AG04449 (cell line): Measurements from ENCODE around the gene ARL6IP6.
A peak's percentile ranks its signal among the peaks of the same experiment; 100 is the strongest.
"Not testable (repeated sequence)": the region's sequence is repeated elsewhere in the genome, so short reads cannot be mapped to it uniquely, and the experiment has no call there.

Source experiments
- CTCF ChIA-PET: fragments of 350-600 bp; formaldehyde crosslinking; extraction: SDS; loops from one replicate; lab custom pipeline; 2021; ENCODE audit warnings: antibody characterized with exemption; lab: Yijun Ruan, JAX
- POLR2A ChIA-PET: fragments of 400-600, 350-600 bp; formaldehyde crosslinking; extraction: SDS; loops from one replicate; lab custom pipeline; 2020; ENCODE audit warnings: antibody characterized with exemption, inconsistent platforms; lab: Yijun Ruan, JAX
- DNase-seq: peaks from one replicate; pipeline ENCODE4 v3.0.0-alpha.2; 2010; ENCODE audit warnings: low read depth, low spot score
- H3K4me3 ChIP-seq: 2 replicates; pipeline ENCODE4 v1.5.1; 2011; ENCODE audit warnings: low read depth, mild to moderate bottlenecking, control low read depth, low read length
- CTCF ChIP-seq: IDR thresholded peaks from one replicate; pipeline ENCODE4 v1.5.1; 2011; ENCODE audit warnings: mild to moderate bottlenecking, moderate library complexity, low read length, control low read depth, inconsistent platforms; ENCODE audit not compliant: insufficient read depth; ENCODE audit errors: missing control alignments

The ARL6IP6 gene

DNA sequence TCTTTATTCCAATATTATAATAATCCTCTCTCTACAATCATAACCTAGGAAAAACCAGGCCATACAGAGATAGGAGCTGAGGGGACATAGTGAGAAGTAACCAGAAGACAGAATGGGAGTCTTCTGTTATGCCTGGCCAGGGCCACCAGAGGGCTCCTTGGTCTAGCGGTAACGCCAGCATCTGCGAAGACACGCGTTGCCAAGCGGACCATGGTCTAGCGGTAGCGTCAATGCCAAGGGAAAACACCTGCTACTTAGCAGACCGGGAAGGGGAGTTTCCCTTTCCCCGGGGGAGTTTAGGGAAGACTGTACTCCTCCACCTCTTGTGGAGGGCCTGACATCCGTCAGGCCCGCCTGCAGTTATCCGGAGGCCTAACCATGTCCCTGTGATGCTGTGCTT lies 36.6 kb downstream of the ARL6IP6 start:
- POLR2A ChIA-PET, result no interaction called here
- no peak overlapping the region for H3K4me3 ChIP-seq
- TF ChIP-seq CTCF, result peak; percentile 32
- no peak for DNase-seq
- CTCF ChIA-PET, result interaction anchor here (1.1 kb wide), 1 partner anchor 9 kb away, joined by 3 read pairs; no protein-coding TSS in a partner anchor

DNA sequence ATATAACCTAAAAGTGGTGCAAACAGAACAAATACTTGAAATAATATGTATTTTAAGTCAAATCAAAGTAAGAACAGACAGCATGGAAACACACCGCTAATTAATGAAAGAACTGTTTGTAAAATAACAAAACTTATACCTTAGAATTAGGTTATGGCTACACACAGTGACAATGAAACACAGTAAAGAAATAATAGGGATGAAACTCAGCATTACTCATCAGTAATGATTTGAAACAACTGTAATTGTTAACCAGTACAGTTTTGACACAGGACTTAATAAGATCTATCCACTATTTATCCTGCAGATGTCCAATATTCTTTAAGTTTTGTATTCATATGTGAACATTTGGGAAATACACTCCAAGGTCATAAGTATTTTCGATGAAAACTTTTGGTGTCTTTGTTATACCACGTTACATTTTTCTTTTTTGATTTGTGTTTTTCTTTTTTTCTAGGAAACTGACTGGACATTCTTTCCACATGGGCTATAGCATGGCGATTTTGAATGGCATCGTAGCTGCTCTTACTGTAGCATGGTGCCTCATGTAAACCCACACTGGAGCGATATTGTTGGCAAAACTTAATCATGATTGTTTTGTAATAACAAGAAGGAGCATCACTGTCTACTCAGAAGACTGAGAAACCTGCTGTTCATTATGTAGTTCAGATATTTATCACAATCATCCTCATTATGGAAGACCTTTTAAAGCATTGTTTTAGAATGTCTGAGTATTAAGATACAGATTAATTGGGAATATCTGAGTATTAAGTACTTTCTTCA lies 41.1 kb downstream of the ARL6IP6 start:
- ChIA-PET CTCF (interaction anchor here (1.5 kb wide), 1 partner anchor 16 kb away, joined by 5 read pairs; no protein-coding TSS in a partner anchor), POLR2A (no interaction called here)
- TF ChIP-seq CTCF, result no peak
- DNase-seq, result no peak
- H3K4me3 ChIP-seq, result no peak overlapping the region

DNA sequence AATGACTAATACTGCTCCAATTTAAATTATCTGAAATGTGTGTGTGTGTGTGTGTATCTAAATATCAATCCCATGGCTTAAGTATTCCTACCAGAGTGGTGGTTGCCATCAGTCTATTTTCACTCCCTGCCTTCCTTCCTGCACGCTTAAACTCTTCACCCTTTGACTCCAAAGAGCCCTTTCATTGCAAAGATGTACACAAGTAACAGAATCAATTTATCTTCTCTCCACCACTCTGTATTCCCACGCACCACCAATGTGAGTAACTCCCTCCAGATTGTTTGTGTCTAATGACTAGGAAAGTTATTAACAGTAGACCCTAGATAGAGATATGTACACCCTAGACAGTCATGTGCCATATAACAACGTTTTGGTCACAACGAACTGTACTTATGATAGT lies 42.8 kb downstream of the ARL6IP6 start:
- POLR2A ChIA-PET, result no interaction called here
- no peak for TF ChIP-seq CTCF
- no peak overlapping the region for H3K4me3 ChIP-seq
- DNase-seq, result no peak
- CTCF ChIA-PET, result interaction anchor here (1.5 kb wide), 1 partner anchor 18 kb away, joined by 5 read pairs; no protein-coding TSS in a partner anchor

DNA sequence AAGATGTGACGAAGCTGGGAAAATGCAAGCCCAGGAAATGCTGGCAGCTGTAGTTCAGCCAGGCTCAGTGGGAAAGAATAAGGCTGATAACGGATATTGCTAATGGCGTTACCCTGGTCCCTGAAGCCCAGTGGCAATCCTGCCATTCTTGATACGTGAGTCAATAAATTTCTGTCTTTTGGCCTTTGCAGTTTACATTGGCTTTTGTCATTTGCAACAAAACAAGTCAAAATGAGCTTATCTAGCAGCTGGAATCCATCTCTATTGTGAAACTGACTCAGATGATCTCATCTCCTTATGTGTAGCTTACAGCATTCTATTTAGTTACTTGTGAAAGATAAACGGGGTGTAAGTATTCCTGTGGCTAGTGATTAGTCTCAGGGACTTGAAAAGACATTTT lies 43.8 kb downstream of the ARL6IP6 start:
- TF ChIP-seq CTCF, result no peak
- CTCF ChIA-PET, result no interaction called here
- POLR2A ChIA-PET, result no interaction called here
- peak; percentile 38 for DNase-seq
- no peak overlapping the region for H3K4me3 ChIP-seq

DNA sequence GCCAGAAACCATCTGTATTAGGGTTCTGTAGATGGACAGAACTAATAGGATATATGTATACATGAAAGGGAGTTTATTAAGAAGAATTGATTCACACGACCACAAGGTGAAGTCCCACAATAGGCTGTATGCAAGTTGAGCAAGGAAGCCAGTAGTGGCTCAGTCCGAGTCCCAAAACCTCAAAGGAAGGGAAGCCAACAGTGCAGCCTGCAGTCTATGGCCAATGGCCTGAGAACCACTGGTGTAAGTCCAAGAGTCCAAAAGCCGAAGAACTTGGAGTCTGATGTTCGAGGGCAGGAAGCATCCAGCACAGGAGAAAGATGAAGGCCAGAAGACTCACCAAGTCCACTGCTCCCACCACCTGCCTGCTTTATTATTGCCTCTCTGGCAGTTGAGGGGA lies 44.8 kb downstream of the ARL6IP6 start:
- CTCF ChIA-PET, POLR2A ChIA-PET, H3K4me3 ChIP-seq, DNase-seq: not testable (repeated sequence)

DNA sequence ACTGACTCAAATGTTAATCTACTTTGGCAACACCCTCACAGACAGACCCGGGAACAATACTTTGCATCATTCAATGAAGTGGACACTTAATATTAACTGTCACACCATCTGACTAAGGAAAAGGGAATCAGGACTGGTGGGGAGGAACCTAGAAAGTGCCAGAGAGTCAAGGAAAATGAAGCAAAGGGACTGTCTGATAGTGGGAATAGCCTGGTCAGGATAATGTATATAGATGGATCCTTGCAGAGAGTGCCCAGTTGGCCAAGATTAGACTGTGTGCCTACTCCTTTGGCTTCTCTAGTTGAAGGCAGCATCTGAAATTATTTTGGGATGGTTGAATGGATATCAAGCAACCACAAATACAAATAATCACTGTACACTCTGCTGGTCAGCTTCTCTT lies 45.2 kb downstream of the ARL6IP6 start:
- POLR2A ChIA-PET, result no interaction called here
- CTCF ChIA-PET, result no interaction called here
- no peak overlapping the region for H3K4me3 ChIP-seq
- no peak for TF ChIP-seq CTCF
- no peak for DNase-seq
